Upper lobe of left lung (tissue), 6 donors: ENCODE results near the gene ACAP3. TPM values are rescaled to one million over a fixed set of nuclear protein-coding genes. Genes with fewer than 3 reads are reported as not detected.
"Not testable (repeated sequence)": the region's sequence is repeated elsewhere in the genome, so short reads cannot be mapped to it uniquely, and the experiment has no call there.

Experiments used
- ATAC-seq, 2 donors: fragments of 200-7000 bp; cut with Tn5 transposase; one replicate each; pipeline ENCODE4 v1.9.1; 2022; ENCODE audit warnings: mild to moderate bottlenecking in 2 of 2, moderate library complexity in 2 of 2; ENCODE audit not compliant: low FRiP score in 2 of 2
- DNase-seq, 2 donors: peaks; one replicate each; pipeline ENCODE4 v3.0.0-alpha.2; 2019 to 2020
- H3K27ac ChIP-seq, 4 donors: fragments of 200-600 bp; sonication (generic); one replicate each; pipeline ENCODE4 v1.5.1; 2016 to 2019
- H3K27me3 ChIP-seq, 4 donors: fragments of 200-600 bp; sonication (generic); one replicate each; pipeline ENCODE4 v1.5.1; 2017 to 2019
- H3K36me3 ChIP-seq, 4 donors: fragments of 200-600 bp; sonication (generic); one replicate each; pipeline ENCODE4 v1.5.1; 2016 to 2019
- H3K4me1 ChIP-seq, 4 donors: fragments of 200-600 bp; sonication (generic); one replicate each; pipeline ENCODE4 v1.5.1; 2018 to 2019
- H3K4me3 ChIP-seq, 4 donors: fragments of 200-600 bp; sonication (generic); one replicate each; pipeline ENCODE4 v1.5.1; 2017 to 2019; ENCODE audit warnings: mild to moderate bottlenecking in 2 of 4, moderate library complexity in 1 of 4
- H3K9me3 ChIP-seq, 4 donors: fragments of 200-600 bp; sonication (generic); one replicate each; pipeline ENCODE4 v1.5.1; 2018 to 2019
- CTCF ChIP-seq, 6 experiments: fragments of 450-650 bp in 4 of 6; fragments of 200-600 bp in 2 of 6; sonication (generic) in 2 of 6; IDR thresholded peaks; one replicate each; pipeline ENCODE4 v1.5.1; 2016 to 2019; ENCODE audit warnings: antibody characterized with exemption in 6 of 6
- EP300 ChIP-seq, 4 donors: sonication (generic); formaldehyde crosslinking; IDR thresholded peaks; one replicate each; pipeline ENCODE4 v1.5.1; 2017; ENCODE audit warnings: antibody characterized with exemption in 4 of 4, control low read depth in 2 of 4
- POLR2A ChIP-seq, 4 donors: fragments of 450-650 bp; IDR thresholded peaks; one replicate each; pipeline ENCODE4 v1.5.1; 2016 to 2017; ENCODE audit warnings: antibody characterized with exemption in 4 of 4, mild to moderate bottlenecking in 2 of 4
- POLR2AphosphoS5 ChIP-seq, 2 donors: sonication (generic); formaldehyde crosslinking; IDR thresholded peaks; one replicate each; pipeline ENCODE4 v1.5.1; 2017; ENCODE audit warnings: antibody characterized with exemption in 2 of 2
- WGBS, 2 donors: methylation state at CpG; one replicate each; pipeline ENCODE4 v1.1.5; 2017 to 2018; 5-methylcytosine and 5-hydroxymethylcytosine counted together
- total RNA-seq, 6 donors: library from RNA; depleted of rRNA in 4 of 6; stranded (reverse); fragments of >200 nt in 4 of 6; gene quantifications; one replicate each; pipeline versions ENCODE4 v1.1.0 to v1.2.1, GENCODE V29; 2016 to 2021
- donor health status: DM: no; HTN: no; CAD: no; lungs with moderate emphysema.
- donor health status: DM: no; HTN: yes; CAD: no; lungs with severe emphysema.

ACAP3 gene
- total RNA-seq, 6 donors from 2014 or later: 33.5 to 166 (median 60.1) TPM

GRCh38 chr1:1318777-1319645 is 11.3 kb upstream of the ACAP3 start:
- H3K27ac ChIP-seq: peak overlapping the region in 2 of 4 donors; percentile 43 to 61
- no peak for TF ChIP-seq POLR2A (IDR thresholded peaks at IDR 0.05)
- no peak for TF ChIP-seq CTCF (IDR thresholded peaks at IDR 0.05)
- no peak for TF ChIP-seq EP300 (IDR thresholded peaks at IDR 0.05)
- TF ChIP-seq POLR2AphosphoS5 (IDR thresholded peaks at IDR 0.05): no peak
- no peak overlapping the region for H3K4me3 ChIP-seq
- ATAC-seq: peak in 1 of 2 donors; percentile 2
- peaks cover 7 to 61% (median 36%) of the 10 kb centered on the region in 4 donors for H3K36me3 ChIP-seq
- H3K27me3 ChIP-seq: no peaks in the 10 kb centered on the region
- DNase-seq: no peak
- no peaks in the 10 kb centered on the region for H3K9me3 ChIP-seq
- 89 to 92% methylated on average over 20 to 36 of the region's 36 CpGs for WGBS, 2 donors
- peaks cover 25 to 48% (median 31%) of the 10 kb centered on the region in 4 donors for H3K4me1 ChIP-seq

- H3K4me1 ChIP-seq: peaks cover 20 to 40% (median 25%) of the 10 kb centered on the region in 4 donors
These were observed 10.5 kb upstream of the ACAP3 start for GRCh38 chr1:1318131-1318652.

GRCh38 chr1:1317420-1317819 is 9.7 kb upstream of the ACAP3 start:
- ATAC-seq (no peak), DNase-seq (no peak)
- TF ChIP-seq EP300 (IDR thresholded peaks at IDR 0.05) (no peak), CTCF (IDR thresholded peaks at IDR 0.05) (no peak), POLR2A (IDR thresholded peaks at IDR 0.05) (no peak), POLR2AphosphoS5 (IDR thresholded peaks at IDR 0.05) (no peak)
- Histone ChIP-seq H3K4me1 (peaks cover 14 to 34% (median 20%) of the 10 kb centered on the region in 4 donors), H3K4me3 (no peak overlapping the region), H3K9me3 (no peaks in the 10 kb centered on the region), H3K36me3 (peaks cover 13 to 77% (median 52%) of the 10 kb centered on the region in 4 donors), H3K27me3 (no peaks in the 10 kb centered on the region), H3K27ac (peak overlapping the region in 1 of 4 donors; percentile 51)
- 85 to 87% methylated on average over 6 of the region's 6 CpGs for WGBS, 2 donors

More at GRCh38 chr1:1318131-1318652, 10.5 kb upstream of the ACAP3 start:
- no peaks in the 10 kb centered on the region for H3K9me3 ChIP-seq
- DNase-seq: peak in 1 of 2 donors; percentile 87
- WGBS, 2 donors: 69 to 70% methylated on average over 9 of the region's 9 CpGs
- no peak overlapping the region for H3K4me3 ChIP-seq
- TF ChIP-seq EP300 (IDR thresholded peaks at IDR 0.05) (no peak), POLR2A (IDR thresholded peaks at IDR 0.05) (no peak), CTCF (IDR thresholded peaks at IDR 0.05) (no peak), POLR2AphosphoS5 (IDR thresholded peaks at IDR 0.05) (no peak)
- H3K27ac ChIP-seq: peak overlapping the region in 1 of 4 donors; percentile 51
- ATAC-seq: peak; percentile 74 to 83
- H3K36me3 ChIP-seq: peaks cover 7 to 70% (median 44%) of the 10 kb centered on the region in 4 donors
- H3K27me3 ChIP-seq: no peaks in the 10 kb centered on the region

GRCh38 chr1:1316199-1316598 is 8.5 kb upstream of the ACAP3 start:
- H3K4me3 ChIP-seq, H3K27ac ChIP-seq, H3K9me3 ChIP-seq, ATAC-seq, DNase-seq, H3K27me3 ChIP-seq: not testable (repeated sequence)
- 89 to 92% methylated on average over 8 of the region's 8 CpGs for WGBS, 2 donors
- Histone ChIP-seq H3K36me3 (peaks cover 15 to 87% (median 64%) of the 10 kb centered on the region in 4 donors), H3K4me1 (peaks cover 11 to 23% (median 15%) of the 10 kb centered on the region in 4 donors)

- H3K27ac ChIP-seq: no peak overlapping the region
- ATAC-seq (no peak), DNase-seq (no peak)
- H3K9me3 ChIP-seq: no peaks in the 10 kb centered on the region
- TF ChIP-seq EP300 (IDR thresholded peaks at IDR 0.05): no peak
- no peak for TF ChIP-seq POLR2AphosphoS5 (IDR thresholded peaks at IDR 0.05)
- no peak for TF ChIP-seq CTCF (IDR thresholded peaks at IDR 0.05)
- TF ChIP-seq POLR2A (IDR thresholded peaks at IDR 0.05): no peak
- WGBS, 2 donors: 81 to 85% methylated on average over 9 to 14 of the region's 26 CpGs
- no peak overlapping the region for H3K4me3 ChIP-seq
- peaks cover 9 to 16% (median 15%) of the 10 kb centered on the region in 4 donors for H3K4me1 ChIP-seq
- peaks cover 19 to 89% (median 68%) of the 10 kb centered on the region in 4 donors for H3K36me3 ChIP-seq
- no peaks in the 10 kb centered on the region for H3K27me3 ChIP-seq
These were observed 7.8 kb upstream of the ACAP3 start for GRCh38 chr1:1315435-1315954.
